ENCODE data around the gene POLR3C. TPM values are rescaled to one million over a fixed set of nuclear protein-coding genes. Genes with fewer than 3 reads are reported as not detected.
A peak's percentile ranks its signal among the peaks of the same experiment; 100 is the strongest.
"Not testable (repeated sequence)": the region's sequence is repeated elsewhere in the genome, so short reads cannot be mapped to it uniquely, and the experiment has no call there.

The POLR3C gene
- total RNA-seq, 1 donor from 2014 or later: 33.5 TPM

GRCh38 chr1:145806408-145806807 is 17.6 kb upstream of the POLR3C start:
- no peak for DNase-seq (ENCODE audit: low spot score in 2 of 2, unreplicated experiment in 2 of 2)
- Mint-ChIP-seq H3K27me3 (ENCODE audit: low read depth) (no peaks in the 10 kb centered on the region), H3K4me3 (no peak overlapping the region), H3K9me3 (no peaks in the 10 kb centered on the region), H3K27ac (no peak overlapping the region), H3K36me3 (no peaks in the 10 kb centered on the region), H3K4me1 (peaks cover 22% of the 10 kb centered on the region)
- TF ChIP-seq CTCF (IDR thresholded peaks at IDR 0.05; ENCODE audit: unreplicated experiment): no peak

DNA sequence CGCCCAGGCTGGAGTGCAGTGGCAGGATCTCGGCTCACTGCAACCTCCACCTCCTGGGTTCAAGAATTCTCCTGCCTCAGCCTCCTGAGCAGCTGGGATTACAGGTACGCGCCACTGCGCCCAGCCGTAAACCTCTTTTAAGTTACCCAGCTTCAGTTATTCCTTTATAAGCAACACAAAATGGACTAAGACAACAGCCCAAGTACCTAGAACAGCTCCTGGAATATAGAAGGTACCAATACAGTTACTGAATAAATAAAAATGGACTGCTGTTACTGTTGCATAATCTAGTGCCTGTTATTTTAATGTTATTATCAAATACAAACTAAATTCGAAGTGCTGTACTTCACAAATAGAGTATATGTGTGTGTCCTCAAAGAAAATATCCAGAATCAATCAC is 17.2 kb upstream of the POLR3C start:
- no peaks in the 10 kb centered on the region for H3K36me3 Mint-ChIP-seq
- DNase-seq (ENCODE audit: low spot score in 2 of 2, unreplicated experiment in 2 of 2): no peak
- no peak overlapping the region for H3K27ac Mint-ChIP-seq
- TF ChIP-seq CTCF (IDR thresholded peaks at IDR 0.05; ENCODE audit: unreplicated experiment): no peak
- no peaks in the 10 kb centered on the region for H3K27me3 Mint-ChIP-seq (ENCODE audit: low read depth)
- peaks cover 22% of the 10 kb centered on the region for H3K4me1 Mint-ChIP-seq
- H3K9me3 Mint-ChIP-seq: no peaks in the 10 kb centered on the region
- H3K4me3 Mint-ChIP-seq: no peak overlapping the region

- H3K36me3 Mint-ChIP-seq; H3K4me1 Mint-ChIP-seq; H3K4me3 Mint-ChIP-seq; DNase-seq (ENCODE audit: low spot score in 2 of 2, unreplicated experiment in 2 of 2); H3K9me3 Mint-ChIP-seq; H3K27ac Mint-ChIP-seq; H3K27me3 Mint-ChIP-seq (ENCODE audit: low read depth): not testable (repeated sequence)
Measured at GRCh38 chr1:145812977-145813810, 10.8 kb upstream of the POLR3C start.

GRCh38 chr1:145818095-145818494 is 5.9 kb upstream of the POLR3C start:
- H3K4me3 Mint-ChIP-seq; H3K36me3 Mint-ChIP-seq; H3K9me3 Mint-ChIP-seq; DNase-seq (ENCODE audit: low spot score in 2 of 2, unreplicated experiment in 2 of 2); H3K27ac Mint-ChIP-seq; H3K4me1 Mint-ChIP-seq; H3K27me3 Mint-ChIP-seq (ENCODE audit: low read depth): not testable (repeated sequence)

- not testable (repeated sequence) for H3K9me3 Mint-ChIP-seq; H3K27me3 Mint-ChIP-seq (ENCODE audit: low read depth); DNase-seq (ENCODE audit: low spot score in 2 of 2, unreplicated experiment in 2 of 2); H3K27ac Mint-ChIP-seq; H3K4me3 Mint-ChIP-seq
- Mint-ChIP-seq H3K36me3 (peaks cover 10% of the 10 kb centered on the region), H3K4me1 (peaks cover 21% of the 10 kb centered on the region)
Measured at GRCh38 chr1:145822779-145823331, 1.1 kb upstream of the POLR3C start.

GRCh38 chr1:145824499-145824842 is 471 bp downstream of the POLR3C start:
- Mint-ChIP-seq H3K4me3 (peak overlapping the region; percentile 94), H3K36me3 (peaks cover 22% of the 10 kb centered on the region), H3K27ac (peak overlapping the region; percentile 99), H3K27me3 (ENCODE audit: low read depth) (no peaks in the 10 kb centered on the region), H3K4me1 (peaks cover 21% of the 10 kb centered on the region), H3K9me3 (no peaks in the 10 kb centered on the region)
- DNase-seq (ENCODE audit: low spot score in 2 of 2, unreplicated experiment in 2 of 2): no peak
- TF ChIP-seq CTCF (IDR thresholded peaks at IDR 0.05; ENCODE audit: unreplicated experiment): no peak

DNA sequence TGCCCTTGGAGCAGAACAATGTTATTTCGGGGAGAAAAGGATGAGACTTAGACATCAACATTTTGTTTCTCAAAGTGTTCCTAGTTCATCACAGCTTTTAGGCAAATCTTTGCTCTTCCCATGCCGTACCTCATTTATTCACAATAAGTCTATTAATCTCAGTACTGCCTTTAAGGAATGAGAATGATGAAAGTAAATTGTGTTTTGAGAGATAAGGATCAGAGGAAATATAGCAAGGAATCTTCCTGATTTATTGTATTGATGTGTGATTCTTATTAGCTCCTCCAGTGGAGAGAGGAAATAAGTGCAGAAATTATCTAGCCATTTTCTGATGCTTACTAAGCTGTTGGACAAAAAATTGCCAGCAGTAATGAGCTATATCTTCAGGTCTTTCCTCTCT is 2.0 kb downstream of the POLR3C start:
- peaks cover 30% of the 10 kb centered on the region for H3K36me3 Mint-ChIP-seq
- H3K4me1 Mint-ChIP-seq: peaks cover 21% of the 10 kb centered on the region
- peak overlapping the region; percentile 94 for H3K4me3 Mint-ChIP-seq
- H3K9me3 Mint-ChIP-seq: no peaks in the 10 kb centered on the region
- DNase-seq (ENCODE audit: low spot score in 2 of 2, unreplicated experiment in 2 of 2): no peak
- H3K27ac Mint-ChIP-seq: peak overlapping the region; percentile 15
- no peak for TF ChIP-seq CTCF (IDR thresholded peaks at IDR 0.05; ENCODE audit: unreplicated experiment)
- H3K27me3 Mint-ChIP-seq (ENCODE audit: low read depth): no peaks in the 10 kb centered on the region

All from mesothelial cell of epicardium (in vitro differentiated cells).